ENCODE measurements around the gene MFSD2B.
A peak's percentile ranks its signal among the peaks of the same experiment; 100 is the strongest.
"Not testable (repeated sequence)": the region's sequence is repeated elsewhere in the genome, so short reads cannot be mapped to it uniquely, and the experiment has no call there.

The MFSD2B gene, protein sequence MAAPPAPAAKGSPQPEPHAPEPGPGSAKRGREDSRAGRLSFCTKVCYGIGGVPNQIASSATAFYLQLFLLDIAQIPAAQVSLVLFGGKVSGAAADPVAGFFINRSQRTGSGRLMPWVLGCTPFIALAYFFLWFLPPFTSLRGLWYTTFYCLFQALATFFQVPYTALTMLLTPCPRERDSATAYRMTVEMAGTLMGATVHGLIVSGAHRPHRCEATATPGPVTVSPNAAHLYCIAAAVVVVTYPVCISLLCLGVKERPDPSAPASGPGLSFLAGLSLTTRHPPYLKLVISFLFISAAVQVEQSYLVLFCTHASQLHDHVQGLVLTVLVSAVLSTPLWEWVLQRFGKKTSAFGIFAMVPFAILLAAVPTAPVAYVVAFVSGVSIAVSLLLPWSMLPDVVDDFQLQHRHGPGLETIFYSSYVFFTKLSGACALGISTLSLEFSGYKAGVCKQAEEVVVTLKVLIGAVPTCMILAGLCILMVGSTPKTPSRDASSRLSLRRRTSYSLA

DNA sequence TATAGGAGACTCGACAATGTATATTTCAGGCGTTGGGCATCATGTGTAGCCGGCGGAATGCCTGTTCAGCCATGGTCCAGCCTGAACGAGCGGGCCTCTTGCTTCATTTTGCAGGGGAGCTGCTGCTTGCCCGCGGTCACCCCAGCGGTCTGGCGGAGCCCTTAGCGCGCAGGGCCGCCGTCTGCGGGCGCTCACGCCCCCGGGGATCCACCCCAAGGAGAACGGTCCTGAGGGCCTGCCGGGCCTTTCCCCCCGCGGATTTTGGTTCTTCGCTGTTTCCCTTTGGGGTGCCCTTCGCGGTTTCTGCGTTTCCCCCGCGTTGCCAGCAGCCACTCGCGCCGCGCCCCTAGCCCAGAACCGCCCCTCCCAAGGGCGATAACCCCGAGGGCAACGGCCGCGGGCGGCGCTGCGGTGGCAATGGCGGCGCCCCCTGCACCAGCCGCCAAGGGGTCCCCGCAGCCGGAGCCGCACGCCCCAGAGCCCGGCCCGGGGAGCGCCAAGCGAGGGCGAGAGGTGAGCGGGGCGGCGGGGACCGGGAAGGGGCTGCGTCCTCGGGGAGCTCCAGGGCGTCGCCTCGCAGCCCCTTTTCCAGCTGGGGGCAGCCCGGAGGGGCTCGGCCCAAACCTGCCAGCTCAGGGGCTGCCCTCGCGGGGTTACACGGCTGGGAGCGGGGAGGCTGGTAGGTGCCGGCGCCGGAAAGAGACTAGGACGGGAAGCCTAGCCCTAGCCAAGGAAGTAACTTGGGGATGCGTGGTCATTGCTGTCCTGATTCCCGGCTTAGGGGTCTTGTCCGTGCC is at the start of gene MFSD2B:
Gene MFSD2B, plus strand, starts transcription at position 406 of the 797 bp plus-strand sequence. Its CDS starts 12 bp downstream, at position 418.
- DNase-seq, result no peak

DNA sequence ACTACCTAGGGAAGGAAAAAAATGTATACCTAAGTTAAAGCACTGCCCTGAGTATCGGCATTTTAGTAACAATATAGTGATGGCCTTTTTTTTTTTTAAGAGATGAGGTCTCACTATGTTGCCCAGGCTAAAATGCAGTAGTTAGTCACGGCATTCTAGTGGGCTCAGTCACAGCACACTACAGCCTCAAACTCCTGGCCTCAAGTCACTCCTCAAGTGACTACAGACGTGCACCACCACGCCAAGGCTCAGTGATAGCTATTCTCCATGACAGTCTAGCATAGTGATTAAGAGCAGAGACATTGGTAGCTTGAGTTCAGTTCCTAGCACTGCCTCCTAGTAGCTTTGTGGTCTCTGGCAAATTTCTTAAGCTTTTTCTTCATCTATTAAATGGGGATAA is 42.0 kb upstream of the MFSD2B start:
- DNase-seq, result no peak

DNA sequence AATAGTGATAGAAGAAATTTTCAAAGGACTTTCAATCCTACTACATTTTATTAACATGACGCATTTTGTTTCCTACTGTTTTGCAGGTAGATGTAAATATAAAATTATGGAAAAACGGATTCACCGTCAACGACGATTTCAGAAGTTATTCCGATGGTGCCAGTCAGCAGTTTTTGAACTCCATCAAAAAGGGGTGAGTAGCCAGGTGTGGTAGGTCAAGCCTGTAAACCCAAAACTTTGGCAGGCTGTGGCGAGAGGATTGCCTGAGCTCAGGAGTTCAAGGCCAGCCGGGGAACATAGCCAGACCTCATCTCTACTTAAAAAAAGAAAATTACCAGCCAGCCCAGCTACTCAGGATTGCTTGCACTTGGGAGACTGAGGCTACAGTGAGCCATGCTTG is 33.0 kb upstream of the MFSD2B start:
- DNase-seq, result no peak

DNA sequence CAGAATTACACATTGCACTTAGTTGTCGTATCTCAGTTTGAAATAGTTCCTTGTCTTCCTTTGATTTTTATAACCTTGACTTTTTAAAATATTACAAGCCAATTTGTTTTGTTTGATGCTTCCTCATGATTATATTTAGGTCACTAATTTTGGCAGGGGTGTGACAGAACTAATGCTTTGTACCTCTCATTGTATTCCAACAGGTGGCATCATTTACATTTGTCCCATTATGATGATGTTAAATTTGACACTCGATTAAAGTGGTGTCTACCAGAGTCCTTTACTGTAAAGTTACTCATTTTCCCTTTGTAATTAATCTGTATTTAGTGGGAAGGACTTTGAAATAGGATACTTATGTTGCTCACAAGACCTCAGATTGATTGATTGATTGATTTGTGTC is 21.5 kb upstream of the MFSD2B start:
- peak; percentile 54 for DNase-seq

DNA sequence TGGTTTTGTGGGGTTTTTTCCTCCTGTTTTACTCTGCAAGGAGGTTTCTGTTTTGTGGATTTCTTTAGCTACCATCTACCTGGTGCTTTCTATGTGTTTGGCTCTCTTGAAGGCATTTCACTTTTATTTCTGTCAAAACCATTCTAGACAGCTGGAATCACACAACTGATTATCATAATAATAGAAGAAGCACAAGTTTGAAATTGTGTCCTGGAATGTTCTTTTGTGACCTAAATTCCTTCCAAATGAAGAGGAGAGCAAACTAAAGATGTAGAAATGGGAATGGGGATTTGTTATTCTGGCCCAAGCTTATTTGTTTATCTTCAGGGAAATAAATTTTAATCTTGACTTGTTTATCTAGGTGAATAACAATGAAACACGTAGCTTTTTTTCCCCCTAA is 17.0 kb upstream of the MFSD2B start:
- DNase-seq, result no peak

DNA sequence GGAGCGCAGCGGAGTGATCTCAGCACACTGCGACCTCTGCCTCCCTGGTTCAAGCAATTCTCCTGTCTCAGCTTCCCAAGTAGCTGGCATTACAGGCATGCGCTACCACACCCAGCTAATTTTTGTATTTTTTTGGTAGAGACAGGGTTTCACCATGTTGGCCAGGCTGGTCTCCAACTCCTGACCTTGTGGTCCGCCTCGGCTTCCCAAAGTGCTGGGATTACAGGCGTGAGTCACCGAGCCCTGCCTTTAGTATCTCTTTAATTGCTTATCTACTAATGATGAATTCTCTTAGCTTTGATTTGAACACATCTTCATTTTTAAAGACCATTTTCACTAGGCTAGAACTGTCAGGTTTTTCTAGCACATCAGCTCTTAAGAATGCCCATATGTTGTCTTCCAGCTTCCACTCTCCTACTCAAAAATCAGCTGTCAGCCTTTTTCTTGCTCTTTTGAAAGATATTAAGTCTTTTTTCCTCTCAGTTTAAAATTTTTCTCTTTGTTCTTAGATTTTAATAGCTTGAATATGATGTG is 16.1 kb upstream of the MFSD2B start:
- DNase-seq, result no peak

DNA sequence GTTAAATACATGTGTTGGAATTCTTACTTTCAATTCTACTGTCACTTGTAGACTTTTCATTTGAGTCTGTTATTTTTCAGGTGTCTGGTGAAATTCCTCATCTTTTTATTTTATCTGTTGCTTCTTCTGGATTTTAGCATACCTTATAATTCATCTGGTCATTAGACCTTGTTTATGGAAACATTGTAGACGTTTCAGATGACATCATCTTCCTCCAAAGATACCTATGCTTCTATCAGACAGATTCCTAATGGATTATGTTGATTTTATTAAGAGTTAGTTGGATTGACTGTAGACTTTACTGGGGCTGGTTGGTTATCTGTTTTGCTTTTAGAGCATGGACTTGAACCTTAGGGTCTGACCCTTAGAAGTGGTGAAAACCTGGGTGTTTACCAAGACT is 15.3 kb upstream of the MFSD2B start:
- no peak for DNase-seq

DNA sequence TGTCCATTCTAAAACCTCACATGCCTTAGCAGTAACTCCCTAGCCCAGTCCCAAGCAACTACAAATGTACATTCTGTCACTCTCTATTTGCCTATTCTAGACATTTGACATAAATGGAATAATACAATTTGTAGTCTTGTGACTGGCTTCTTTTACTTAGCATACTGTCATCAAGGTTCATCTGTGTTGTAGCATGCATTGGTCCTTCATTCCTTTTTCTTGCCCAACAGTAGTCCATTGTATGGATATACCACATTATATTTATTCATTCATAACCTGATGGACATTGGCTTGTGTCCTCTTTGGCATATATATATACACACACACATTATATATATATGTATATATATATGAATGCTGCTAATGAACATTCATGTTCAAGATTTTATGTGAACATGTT is 2.2 kb upstream of the MFSD2B start:
- no peak for DNase-seq

DNA sequence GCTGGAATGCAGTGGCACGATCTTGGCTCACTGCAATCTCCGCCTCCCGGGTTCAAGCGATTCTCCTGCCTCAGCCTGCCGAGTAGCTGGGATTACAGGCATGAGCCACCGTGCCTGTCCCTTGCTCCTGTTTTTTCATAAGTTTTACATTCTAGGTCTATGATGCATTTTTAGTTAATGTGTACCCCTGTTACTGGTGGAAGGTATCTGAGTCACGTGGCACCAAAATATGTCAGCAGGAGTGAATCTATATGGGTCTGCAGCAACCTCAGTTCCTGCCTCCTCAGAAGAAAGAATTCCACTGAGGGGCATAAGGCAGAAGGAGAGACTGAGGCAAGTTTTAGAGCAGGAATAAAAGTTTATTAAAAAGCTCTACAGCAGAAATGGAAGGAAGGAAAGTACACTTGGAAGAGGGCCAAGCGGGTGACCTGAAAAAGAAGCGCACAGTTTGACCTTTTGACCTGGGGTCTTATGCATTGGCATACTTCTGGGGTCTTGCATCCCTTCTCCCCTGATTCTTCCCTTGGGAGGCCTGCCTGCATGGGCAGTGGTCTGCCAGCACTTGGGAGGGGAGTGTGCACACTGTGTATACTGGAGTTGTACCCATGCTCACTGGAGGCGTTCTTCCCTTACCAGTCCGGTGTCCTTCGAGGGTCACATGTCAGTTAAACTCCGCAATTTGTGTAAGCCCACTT is 1.1 kb upstream of the MFSD2B start:
- DNase-seq, result no peak

DNA sequence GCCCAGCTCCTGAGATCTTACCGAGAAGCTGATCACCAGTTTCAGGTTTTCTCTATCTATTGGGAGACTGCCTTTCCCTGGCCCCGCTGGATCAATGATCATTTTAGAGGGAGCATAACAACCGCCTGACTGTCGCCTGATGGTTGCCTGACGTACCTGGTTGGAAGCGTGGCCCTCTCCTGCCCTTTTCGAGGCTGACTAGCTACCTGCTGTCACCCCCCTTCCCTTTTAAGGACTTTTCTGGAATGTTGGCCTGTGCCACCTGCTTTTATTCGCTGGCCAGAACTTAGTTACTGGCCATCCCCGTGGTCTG is 562 bp upstream of the MFSD2B start:
- DNase-seq, result no peak

DNA sequence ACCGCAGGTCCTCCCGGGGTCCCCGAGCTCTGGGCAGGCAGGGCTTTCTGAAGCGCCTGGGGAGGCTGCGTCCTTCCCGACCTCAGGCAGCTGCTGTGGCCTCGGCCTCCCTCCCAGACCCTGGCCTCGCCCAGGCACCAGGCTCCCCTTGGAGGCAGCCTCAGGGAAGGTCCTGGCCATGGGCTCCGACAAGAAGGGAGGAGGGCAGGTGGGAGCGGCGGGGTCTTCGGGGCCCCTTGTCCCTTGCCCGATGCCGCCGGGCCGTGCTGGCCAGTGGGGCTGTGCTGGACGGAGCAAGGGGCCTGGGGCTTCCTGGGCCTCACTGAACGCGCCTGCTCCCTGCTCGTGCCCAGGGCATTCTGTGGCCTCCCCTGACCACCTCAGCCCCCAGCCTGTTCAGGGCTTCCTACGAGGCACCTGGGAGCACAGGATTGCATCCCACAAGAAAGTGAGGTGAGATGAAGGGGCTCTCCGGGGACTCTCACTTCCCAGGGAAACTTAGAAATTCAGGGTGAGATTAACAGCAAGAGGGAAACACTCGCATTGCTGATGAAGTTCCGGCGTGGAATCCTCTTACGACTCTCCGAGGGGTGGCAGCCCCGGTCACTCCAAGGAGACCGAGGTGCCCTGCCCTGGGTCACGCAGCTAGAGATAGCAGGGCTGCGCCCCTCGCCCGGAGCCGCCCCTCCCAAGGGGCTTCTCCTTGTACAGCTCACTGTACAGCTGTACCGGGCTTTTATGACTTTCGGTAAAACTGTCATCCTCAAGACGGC is 778 bp downstream of the MFSD2B start:
- no peak for DNase-seq

DNA sequence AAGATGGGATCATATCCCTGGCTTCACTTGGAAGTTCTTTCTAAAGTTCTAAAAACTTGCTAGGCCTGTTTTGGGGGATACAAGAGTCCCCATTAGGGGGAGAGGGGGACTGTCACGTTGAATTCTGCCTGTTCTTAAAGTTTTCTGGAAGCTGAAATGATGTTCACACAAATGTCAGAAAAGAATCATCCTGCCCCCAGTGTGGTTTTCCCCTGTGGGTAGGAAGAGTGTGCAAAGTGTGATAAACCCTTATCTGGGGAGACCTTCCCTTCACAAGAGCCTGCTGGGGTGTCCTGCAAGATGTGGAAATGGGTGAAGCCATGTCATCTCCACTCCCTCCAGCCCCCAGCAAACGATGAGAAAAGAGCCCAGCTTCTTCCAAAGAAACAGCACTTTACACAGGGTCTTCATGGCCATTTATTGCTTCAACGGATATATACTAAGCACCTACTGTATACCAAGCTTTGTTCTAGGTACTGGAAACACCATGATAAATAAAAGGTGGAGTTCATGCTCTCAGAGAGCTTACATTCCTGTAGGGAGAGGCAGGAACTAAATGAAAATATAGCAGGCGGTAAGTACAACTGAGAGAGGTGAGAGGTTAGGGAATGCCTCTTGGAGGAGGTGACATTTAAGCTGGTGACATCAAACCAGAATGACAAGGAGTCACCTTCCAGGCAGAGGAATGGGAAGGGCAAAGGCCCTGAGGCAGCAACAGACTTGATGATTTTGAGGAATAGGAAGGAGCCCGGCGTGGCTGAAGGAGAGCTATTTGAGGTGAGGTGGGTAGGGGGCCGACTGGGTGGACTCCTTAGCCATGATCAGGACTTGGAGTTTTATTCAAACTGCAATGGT is 1.6 kb downstream of the MFSD2B start:
- DNase-seq, result no peak

DNA sequence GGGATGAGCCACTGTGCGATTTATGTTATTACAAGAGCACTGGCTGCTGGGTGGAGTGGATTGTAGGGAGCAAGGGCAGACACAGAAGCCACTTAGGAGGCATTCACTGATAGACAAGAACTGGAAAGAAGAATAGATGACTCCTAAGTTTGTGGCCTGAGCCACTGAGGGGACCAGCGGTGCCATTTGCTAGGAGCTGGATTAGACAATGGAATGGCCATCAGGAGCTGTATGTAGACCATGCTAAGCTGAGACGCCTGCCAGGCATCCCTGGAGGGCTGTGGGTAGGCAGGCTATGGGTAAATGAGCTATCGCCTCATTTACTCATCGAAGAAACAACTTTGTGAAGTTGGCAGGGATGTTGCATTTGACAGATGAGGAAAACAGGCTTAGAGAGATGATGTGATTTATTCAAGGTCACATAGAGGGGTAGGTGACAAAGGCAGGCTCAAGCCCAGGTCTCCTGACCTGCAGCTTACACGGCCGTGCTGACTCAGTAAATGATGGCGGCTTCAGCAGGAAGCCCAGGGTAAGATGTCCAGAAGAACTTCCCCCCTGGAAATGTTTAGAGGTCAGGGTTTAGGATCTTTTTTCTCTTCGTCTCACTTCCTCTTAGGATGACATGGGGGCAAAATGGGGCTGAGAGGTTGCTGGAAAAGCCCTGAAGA is 2.8 kb downstream of the MFSD2B start:
- DNase-seq, result no peak

DNA sequence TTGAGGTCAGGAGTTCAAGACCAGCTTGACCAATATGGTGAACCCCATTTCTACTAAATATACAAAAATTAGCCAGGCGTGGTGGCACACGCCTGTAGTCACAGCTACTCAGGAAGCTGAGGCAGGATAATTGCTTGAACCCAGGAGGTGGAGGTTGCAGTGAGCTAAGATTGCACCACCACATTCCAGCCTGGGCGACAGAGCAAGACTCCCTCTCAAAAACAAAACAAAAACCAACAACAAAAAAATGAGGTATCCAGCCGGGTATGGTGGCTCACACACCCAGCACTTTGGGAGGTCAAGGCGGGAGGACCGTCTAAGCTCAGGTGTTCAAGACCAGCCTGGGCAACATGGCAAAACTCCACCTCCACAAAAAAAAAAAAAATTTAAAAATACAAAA is 5.0 kb downstream of the MFSD2B start:
- not testable (repeated sequence) for DNase-seq

DNA sequence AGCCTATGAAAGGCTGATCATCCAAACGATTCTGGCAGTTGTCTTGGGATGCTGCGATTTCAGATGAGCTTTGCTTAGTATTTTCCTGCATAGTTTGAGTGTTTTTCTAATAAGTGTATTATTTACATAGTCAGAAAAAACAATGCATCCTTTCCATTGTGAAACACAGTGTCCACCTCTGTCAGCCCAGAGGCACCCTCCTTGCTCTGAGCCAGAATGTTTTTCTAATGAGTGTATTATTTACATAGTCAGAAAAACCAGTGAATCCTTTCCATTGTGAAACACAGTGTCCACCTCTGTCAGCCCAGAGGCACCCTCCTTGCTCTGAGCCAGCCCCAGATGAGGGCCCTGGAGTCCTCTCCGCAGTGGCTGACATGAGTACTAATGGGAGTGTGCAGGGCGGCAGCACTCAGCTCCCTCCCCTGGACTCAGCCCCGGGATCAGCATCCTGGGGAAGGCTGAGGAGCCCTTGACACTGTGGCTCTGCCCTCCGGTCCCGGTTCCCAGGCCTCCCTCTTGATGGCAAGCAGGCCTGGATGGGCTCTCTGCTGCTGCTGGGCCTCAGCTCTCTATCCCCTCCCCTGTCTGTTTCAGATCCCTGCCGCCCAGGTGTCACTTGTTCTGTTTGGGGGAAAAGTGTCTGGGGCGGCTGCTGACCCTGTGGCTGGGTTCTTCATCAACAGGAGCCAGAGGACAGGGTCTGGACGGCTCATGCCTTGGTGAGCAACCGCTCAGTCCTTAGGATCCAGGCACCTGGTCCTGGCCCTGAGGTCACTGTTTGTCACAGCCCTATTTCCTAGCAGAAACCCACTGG is 5.9 kb downstream of the MFSD2B start:
- DNase-seq, result no peak

DNA sequence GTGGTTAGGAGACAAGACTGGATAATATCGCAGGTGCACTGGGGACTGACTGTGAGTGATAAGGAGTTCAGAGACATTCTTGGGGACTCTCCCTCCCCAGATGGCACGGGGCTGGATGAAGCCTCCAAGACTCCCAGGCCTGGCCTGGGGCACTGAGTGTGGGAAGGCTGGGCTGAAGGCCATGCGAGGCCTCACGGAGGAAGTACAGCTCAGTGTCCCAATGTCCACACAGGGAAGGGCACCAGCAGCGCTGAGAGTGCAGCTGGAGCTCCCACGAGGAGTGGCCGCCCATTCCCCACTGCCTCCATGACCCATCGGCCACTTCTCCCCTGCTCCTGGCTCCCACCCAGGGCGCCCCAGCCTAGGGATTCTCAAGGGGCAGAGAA is 6.5 kb downstream of the MFSD2B start:
- DNase-seq, result no peak

DNA sequence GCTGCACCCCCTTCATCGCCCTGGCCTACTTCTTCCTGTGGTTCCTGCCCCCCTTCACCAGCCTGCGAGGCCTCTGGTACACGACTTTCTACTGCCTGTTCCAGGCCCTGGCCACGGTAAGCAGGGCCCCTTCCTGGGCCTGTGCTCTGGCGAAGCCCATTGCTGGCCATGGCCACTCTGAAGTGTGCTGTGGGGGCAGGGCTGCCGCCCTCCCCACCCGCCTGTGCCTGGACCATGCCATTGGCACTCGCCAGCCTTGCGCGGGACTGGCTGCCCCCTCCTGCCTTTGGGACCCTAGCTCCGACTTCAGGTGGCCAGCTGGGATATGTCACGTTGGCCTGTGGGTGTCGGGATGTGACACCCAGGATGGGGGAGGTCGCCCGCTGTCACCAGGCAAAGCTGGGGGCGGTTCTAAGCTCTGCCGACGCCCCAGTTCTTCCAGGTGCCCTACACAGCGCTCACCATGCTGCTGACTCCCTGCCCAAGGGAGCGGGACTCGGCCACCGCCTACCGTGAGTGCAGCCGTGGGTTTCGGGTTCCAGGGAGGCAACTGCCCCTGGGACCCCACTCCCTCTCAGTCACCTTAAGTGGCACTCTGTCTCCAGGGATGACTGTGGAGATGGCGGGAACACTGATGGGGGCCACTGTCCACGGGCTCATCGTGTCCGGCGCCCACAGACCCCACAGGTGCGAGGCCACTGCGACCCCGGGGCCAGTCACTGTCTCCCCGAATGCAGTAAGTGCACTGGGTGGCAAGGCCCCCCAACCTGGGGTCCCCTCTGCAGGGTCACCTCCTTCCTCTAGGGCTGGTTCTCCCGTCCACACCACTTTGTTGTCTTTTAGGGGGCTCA is 7.2 kb downstream of the MFSD2B start:
- DNase-seq, result no peak

DNA sequence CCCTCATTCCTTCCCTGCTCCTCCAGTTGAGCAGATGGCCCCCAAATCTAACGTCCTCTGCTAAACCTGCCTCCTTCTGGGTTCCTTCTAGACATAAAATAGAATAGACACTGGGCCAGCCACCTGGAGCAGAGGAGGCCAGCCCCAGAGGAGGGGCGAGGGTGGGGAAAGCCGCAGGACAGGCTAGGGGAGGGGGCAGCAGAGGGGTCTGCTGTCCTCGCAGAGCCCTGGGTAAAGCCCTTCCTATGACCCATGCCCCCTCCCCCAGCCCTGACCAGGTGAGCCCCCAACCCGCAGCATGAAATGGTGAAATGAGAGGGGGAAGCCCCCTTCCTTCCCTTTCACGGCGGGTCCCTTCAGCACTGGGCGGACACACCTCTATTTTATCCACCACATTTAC is 7.8 kb downstream of the MFSD2B start:
- no peak for DNase-seq

DNA sequence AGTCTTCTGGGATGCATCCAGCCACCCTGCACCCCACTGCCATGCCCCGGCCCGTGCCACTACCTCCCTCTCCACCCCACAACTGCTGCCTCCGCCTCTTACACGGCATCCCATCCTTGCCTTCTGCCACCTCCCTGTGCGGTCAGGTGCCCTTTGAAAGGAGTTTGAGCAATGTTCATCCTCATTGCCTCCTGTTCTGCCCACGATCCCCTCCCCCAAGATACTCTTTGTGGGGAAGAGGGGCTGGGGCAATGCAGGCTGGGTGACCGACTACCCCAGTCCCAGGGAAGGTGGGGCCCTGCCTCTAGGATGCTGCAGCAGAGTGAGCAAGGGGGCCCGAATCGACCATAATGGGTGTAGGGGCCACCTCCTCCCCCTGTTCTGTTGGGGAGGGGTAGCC is 8.4 kb downstream of the MFSD2B start:
- DNase-seq, result no peak

Measured in CD4-positive, alpha-beta T cell treated with Interleukin-17A for 1 hour (primary cell).